K562 (cell line): ENCODE data around the gene DHRS7C. TPM values are rescaled to one million over a fixed set of nuclear protein-coding genes. Genes with fewer than 3 reads are reported as not detected.
"Not testable (repeated sequence)": the region's sequence is repeated elsewhere in the genome, so short reads cannot be mapped to it uniquely, and the experiment has no call there.

Source experiments
- ATAC-seq: fragments of 200-7000 bp; cut with Tn5 transposase; 3 replicates; pipeline ENCODE4 v1.9.1; 2020; ENCODE audit warnings: moderate library complexity
- BruUV-seq: library from RNA; stranded (reverse); fragments of 400-500 nt; replicated peaks from 2 replicates; lab custom pipeline; 2021; lab: Mats Ljungman, UMichigan
- CTCF ChIA-PET: fragments of 300-600 bp; formaldehyde crosslinking; extraction: SDS; loops from one replicate; lab custom pipeline; 2021; ENCODE audit warnings: low intra/inter-chr PET ratio; lab: Yijun Ruan, JAX
- POLR2A ChIA-PET: fragments of 300-600, 350-650 bp; sonication (Branson Sonifier 250); formaldehyde crosslinking; extraction: SDS; loops from one replicate; lab custom pipeline; 2021; ENCODE audit warnings: antibody characterized with exemption, inconsistent platforms; lab: Yijun Ruan, JAX
- DNase-seq, 4 experiments: peaks; one replicate each; pipeline versions ENCODE4 v3.0.0 to v3.0.0-alpha.2; 2011 to 2018; ENCODE audit warnings: low spot score in 3 of 4, mixed read lengths in 3 of 4; ENCODE audit errors: extremely low read depth in 1 of 4
- FAIRE-seq: peaks from 2 replicates; lab custom pipeline; 2011; peaks lifted over from hg19 to GRCh38; lab: Jason Lieb, UNC
- H2AFZ ChIP-seq: 2 replicates; pipeline ENCODE4 v1.6.0; 2011; ENCODE audit warnings: low read depth, low read length, control low read depth, inconsistent platforms
- H3K27ac ChIP-seq: fragments of 200-600 bp; 3 replicates; pipeline ENCODE4 v1.8.0; 2011; ENCODE audit warnings: low read depth, mild to moderate bottlenecking, control low read depth, inconsistent platforms, low read length, moderate library complexity, mixed read lengths; ENCODE audit errors: extremely low read depth
- H3K27me3 ChIP-seq, 2 experiments: fragments of 300-600 bp in 1 of 2; 2 replicates in 1 of 2; 3 replicates in 1 of 2; pipeline versions ENCODE4 v1.6.0 to v1.8.0; 2011; ENCODE audit warnings: inconsistent platforms in 2 of 2, low read length in 2 of 2, mild to moderate bottlenecking in 1 of 2, mixed read lengths in 1 of 2, moderate library complexity in 1 of 2; ENCODE audit not compliant: control insufficient read depth in 2 of 2, insufficient read depth in 2 of 2
- H3K36me3 ChIP-seq: fragments of 300-600 bp; 3 replicates; pipeline ENCODE4 v1.8.0; 2011; ENCODE audit warnings: mild to moderate bottlenecking, low read length, inconsistent platforms; ENCODE audit not compliant: control insufficient read depth, insufficient read depth
- H3K4me1 ChIP-seq, 2 experiments: fragments of 200-600 bp in 1 of 2; replicated peaks in 1 of 2; 2 replicates in 1 of 2; 3 replicates in 1 of 2; pipeline versions ENCODE4 v1.5.1 to v1.8.0; 2011; ENCODE audit warnings: inconsistent platforms in 2 of 2, low read length in 2 of 2, mild to moderate bottlenecking in 1 of 2, mixed read lengths in 1 of 2, moderate library complexity in 1 of 2; ENCODE audit not compliant: control insufficient read depth in 2 of 2, insufficient read depth in 2 of 2
- H3K4me2 ChIP-seq: 2 replicates; pipeline ENCODE4 v1.6.1; 2011; ENCODE audit warnings: low read length, control low read depth, inconsistent platforms, mixed read lengths; ENCODE audit not compliant: insufficient read depth
- H3K4me3 ChIP-seq: fragments of 200-600 bp; sonication (generic), shearing (Covaris generic); 2 replicates; pipeline ENCODE4 v1.5.1; 2016; ENCODE audit warnings: control low read depth, inconsistent platforms
- H3K79me2 ChIP-seq: fragments of 200-600 bp; 3 replicates; pipeline ENCODE4 v1.8.0; 2011; ENCODE audit warnings: low read length, inconsistent platforms; ENCODE audit not compliant: control insufficient read depth, insufficient read depth
- H3K9ac ChIP-seq, 2 experiments: 2 replicates each; pipeline versions ENCODE4 v1.6.0 to v1.6.1; 2011; ENCODE audit warnings: low read depth in 2 of 2, low read length in 2 of 2, control low read depth in 1 of 2, inconsistent platforms in 1 of 2, mild to moderate bottlenecking in 1 of 2, mixed read lengths in 1 of 2; ENCODE audit not compliant: insufficient read depth in 1 of 2
- H3K9me1 ChIP-seq: one replicate; pipeline ENCODE4 v1.6.0; 2011; ENCODE audit warnings: inconsistent platforms, mild to moderate bottlenecking, low read length, moderate library complexity; ENCODE audit not compliant: control insufficient read depth, insufficient read depth
- H3K9me3 ChIP-seq: replicated peaks from 2 replicates; pipeline ENCODE4 v1.5.1; 2011; ENCODE audit warnings: low read depth, low read length, inconsistent platforms; ENCODE audit not compliant: control insufficient read depth, insufficient read depth
- H4K20me1 ChIP-seq: replicated peaks from 2 replicates; pipeline ENCODE4 v1.6.1; 2011; ENCODE audit warnings: low read length, inconsistent platforms, mixed read lengths; ENCODE audit not compliant: control insufficient read depth, insufficient read depth
- CCNT2 ChIP-seq: IDR thresholded peaks from 2 replicates; pipeline ENCODE4 v1.6.1; 2011; ENCODE audit warnings: borderline replicate concordance, low read depth, mild to moderate bottlenecking, moderate library complexity, mixed read lengths, low read length; ENCODE audit not compliant: insufficient read length; ENCODE audit errors: extremely low read depth
- CHAMP1 ChIP-seq: fragments of 450-650 bp; IDR thresholded peaks from 2 replicates; pipeline ENCODE4 v1.6.1; 2016; ENCODE audit warnings: mild to moderate bottlenecking
- HDAC2 ChIP-seq: fragments of 450-650 bp; IDR thresholded peaks from 2 replicates; pipeline ENCODE4 v1.6.1; 2016; ENCODE audit warnings: mild to moderate bottlenecking
- LARP7 ChIP-seq: fragments of 450-650 bp; IDR thresholded peaks from 2 replicates; pipeline ENCODE4 v1.6.1; 2016
- MCM2 ChIP-seq: fragments of 450-650 bp; IDR thresholded peaks from 2 replicates; pipeline ENCODE4 v1.6.1; 2017; ENCODE audit warnings: low read depth, mild to moderate bottlenecking
- NR4A1 ChIP-seq, 2 experiments: fragments of 250-450 bp in 1 of 2; fragments of 450-650 bp in 1 of 2; sonication (Bioruptor Pico) in 1 of 2; IDR thresholded peaks; 2 replicates each; pipeline versions ENCODE4 v1.4.0 to v1.6.1; 2016 to 2020; ENCODE audit warnings: mild to moderate bottlenecking in 2 of 2, missing compliant biosample characterization in 1 of 2, missing genetic modification characterization in 1 of 2, moderate library complexity in 1 of 2
- RB1 ChIP-seq: fragments of 450-650 bp; IDR thresholded peaks from 2 replicates; pipeline ENCODE4 v1.6.1; 2017; ENCODE audit warnings: low read depth, mild to moderate bottlenecking
- RBM39 ChIP-seq: fragments of 200-400 bp; formaldehyde crosslinking; optimal IDR thresholded peaks from 2 replicates; pipeline ENCODE3; 2018; ENCODE audit warnings: low read depth, low read length
- TAL1 ChIP-seq: fragments of 450-650 bp; IDR thresholded peaks from 2 replicates; pipeline ENCODE4 v1.6.1; 2016; ENCODE audit warnings: mild to moderate bottlenecking
- ZBED1 ChIP-seq: IDR thresholded peaks from 2 replicates; pipeline ENCODE4 v1.6.1; 2014
- ZNF133 ChIP-seq: fragments of 250-450 bp; sonication (Bioruptor Pico); IDR thresholded peaks from 2 replicates; pipeline ENCODE4 v1.4.0; 2020; ENCODE audit warnings: mild to moderate bottlenecking
- ZNF23 ChIP-seq: fragments of 250-450 bp; sonication (Bioruptor Pico); IDR thresholded peaks from 2 replicates; pipeline ENCODE4 v1.4.0; 2020; ENCODE audit warnings: mild to moderate bottlenecking
- ZNF77 ChIP-seq: fragments of 250-450 bp; sonication (Bioruptor Pico); IDR thresholded peaks from 2 replicates; pipeline ENCODE4 v1.5.0; 2020
- WGBS: fragments of 100-300 bp; shearing (Covaris generic); methylation state at CpG from one replicate; pipeline ENCODE4 v1.1.6; 2016; ENCODE audit warnings: low coverage, mixed read lengths; ENCODE audit not compliant: insufficient coverage; ENCODE audit errors: missing lambda C conversion rate; 5-methylcytosine and 5-hydroxymethylcytosine counted together
- in situ Hi-C: fragments of 300-500 bp; cut with MboI; formaldehyde crosslinking; loops from 4 replicates; pipeline ENCODE4 v1.15.0; 2018; ENCODE audit warnings: inconsistent platforms, mixed read lengths
- intact Hi-C: fragments of 100-400 bp; cut with micrococcal nuclease; formaldehyde crosslinking; loops from 2 replicates; pipeline ENCODE4 v1.14.2; 2022
- polyA plus RNA-seq, 8 experiments: library from polyadenylated mRNA; depleted of rRNA in 4 of 8; stranded (reverse) in 5 of 8; unstranded in 3 of 8; fragments of >200 nt; fragmentation: Nextera tagmentation in 2 of 8; fragmentation: Illumina TruSeq in 1 of 8; extraction: Ambion mirVana in 2 of 8; extraction: Trizol in 1 of 8; gene quantifications; 2 replicates each; pipeline versions ENCODE4 v1.2.1 to v1.2.3, GENCODE V29; 2011 to 2014; ENCODE audit warnings: inconsistent platforms in 1 of 8, missing spikeins in 1 of 8
- total RNA-seq, 7 experiments: library from RNA; depleted of rRNA in 6 of 7; stranded (reverse); fragments of >200 nt in 6 of 7; fragmentation: Illumina TruSeq in 2 of 7; extraction: Trizol in 2 of 7; gene quantifications; 2 replicates each; pipeline versions ENCODE4 v1.2.1 to v1.2.3, GENCODE V29; 2011 to 2021; ENCODE audit warnings: low replicate concordance in 1 of 7

DHRS7C gene
- total and polyA plus RNA-seq, 9 of the 15 experiments (the other 6 are each of a cell fraction or from before 2014, with no cell fraction given): not detected

- TF ChIP-seq HDAC2 (no peak), CCNT2 (no peak), MCM2 (no peak), NR4A1 (CRISPR knock-in tag; IDR thresholded peaks at IDR 0.05) (no peak), NR4A1 (tag; IDR thresholded peaks at IDR 0.05) (no peak), ZNF23 (CRISPR knock-in tag) (no peak), ZBED1 (no peak), TAL1 (no peak), LARP7 (no peak), RB1 (no peak), RBM39 (no peak), CHAMP1 (no peak), ZNF77 (CRISPR knock-in tag) (no peak), ZNF133 (no peak)
Measured at GRCh38 chr17:9784544-9784943, 6.8 kb downstream of the DHRS7C start (continued).

DNA sequence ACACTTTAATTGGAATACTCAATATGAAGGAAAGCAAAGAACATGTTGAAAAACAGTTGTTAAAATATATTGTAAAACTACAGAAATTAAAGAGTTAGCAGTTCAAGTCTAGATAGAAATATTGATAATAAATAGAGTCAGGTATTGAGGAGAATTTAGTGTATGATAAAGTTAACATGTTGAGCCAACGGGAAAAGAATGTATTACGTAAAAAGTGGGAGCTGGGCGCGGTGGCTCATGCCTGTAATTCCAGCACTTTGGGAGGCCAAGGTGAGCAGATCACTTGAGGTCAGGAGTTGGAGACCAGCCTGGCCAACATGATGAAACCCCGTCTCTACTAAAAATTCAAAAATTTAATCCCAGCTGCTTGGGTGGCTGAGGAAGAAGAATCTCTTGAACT lies 7.9 kb downstream of the DHRS7C start:
- H3K9ac ChIP-seq, H3K9me1 ChIP-seq, H3K36me3 ChIP-seq, H3K27me3 ChIP-seq, BruUV-seq, H3K4me3 ChIP-seq, H3K4me2 ChIP-seq, H3K79me2 ChIP-seq, H4K20me1 ChIP-seq, CTCF ChIA-PET, in situ Hi-C loops, DNase-seq, H3K4me1 ChIP-seq, FAIRE-seq, H2AFZ ChIP-seq, H3K27ac ChIP-seq, POLR2A ChIA-PET, ATAC-seq, H3K9me3 ChIP-seq, intact Hi-C loops: not testable (repeated sequence)
- WGBS: 0% methylated on average over 3 of the region's 5 CpGs
